GM12874 (cell line): ENCODE results near the gene VMO1.

ENCODE experiments used
- CTCF ChIP-seq: IDR thresholded peaks from 2 replicates; pipeline ENCODE4 v1.5.1; 2011; ENCODE audit warnings: low read depth, mild to moderate bottlenecking, control low read depth, low read length, moderate library complexity; ENCODE audit not compliant: insufficient read depth

VMO1 gene

GRCh38 chr17:4750606-4751005 lies 35.6 kb downstream of the VMO1 start:
- no peak for TF ChIP-seq CTCF

- no peak for TF ChIP-seq CTCF
These were observed 37.5 kb downstream of the VMO1 start for GRCh38 chr17:4748686-4749085.

- TF ChIP-seq CTCF: no peak
These were observed 38.3 kb downstream of the VMO1 start for GRCh38 chr17:4747847-4748246.

- TF ChIP-seq CTCF: no peak
These were observed 40.9 kb downstream of the VMO1 start for GRCh38 chr17:4744999-4745969.

GRCh38 chr17:4743898-4744297 lies 42.3 kb downstream of the VMO1 start:
- no peak for TF ChIP-seq CTCF

- no peak for TF ChIP-seq CTCF
These were observed 42.9 kb downstream of the VMO1 start for GRCh38 chr17:4743216-4743615.

GRCh38 chr17:4742629-4743028 lies 43.5 kb downstream of the VMO1 start:
- no peak for TF ChIP-seq CTCF
